ENCODE results near the gene BATF3.
"Not testable (repeated sequence)": the region's sequence is repeated elsewhere in the genome, so short reads cannot be mapped to it uniquely, and the experiment has no call there.

The BATF3 gene

GRCh38 chr1:212670301-212670700 is 29.3 kb downstream of the BATF3 start:
- Histone ChIP-seq H3K27me3 (ENCODE audit: low read depth) (no peaks in the 10 kb centered on the region; the same call in 1 of the 2 replicates), H3K9me3 (no peaks in the 10 kb centered on the region), H3K4me1 (peaks cover 2% of the 10 kb centered on the region), H3K4me3 (no peak overlapping the region), H3K36me3 (replicated peaks) (no peaks in the 10 kb centered on the region)
- in situ Hi-C loops (cut with MboI; ENCODE audit: low sequenced_read_pairs) = no loop called here
- no peak for DNase-seq (ENCODE audit: low spot score in 2 of 2)

- Histone ChIP-seq H3K4me1 (peaks cover 2% of the 10 kb centered on the region), H3K4me3 (no peak overlapping the region), H3K9me3 (no peaks in the 10 kb centered on the region), H3K36me3 (replicated peaks) (no peaks in the 10 kb centered on the region), H3K27me3 (ENCODE audit: low read depth) (no peaks in the 10 kb centered on the region; the same call in 1 of the 2 replicates)
- in situ Hi-C loops (cut with MboI; ENCODE audit: low sequenced_read_pairs) = no loop called here
- no peak for DNase-seq (ENCODE audit: low spot score in 2 of 2)
Measured at GRCh38 chr1:212669600-212669999, 30.0 kb downstream of the BATF3 start.

GRCh38 chr1:212669102-212669501 is 30.5 kb downstream of the BATF3 start:
- in situ Hi-C loops (cut with MboI; ENCODE audit: low sequenced_read_pairs) = no loop called here
- Histone ChIP-seq H3K4me3 (no peak overlapping the region), H3K27me3 (ENCODE audit: low read depth) (no peaks in the 10 kb centered on the region; the same call in 1 of the 2 replicates), H3K36me3 (replicated peaks) (no peaks in the 10 kb centered on the region), H3K4me1 (peaks cover 2% of the 10 kb centered on the region), H3K9me3 (no peaks in the 10 kb centered on the region)
- peak; percentile 6 to 45 for DNase-seq (ENCODE audit: low spot score in 2 of 2)

GRCh38 chr1:212668477-212668876 is 31.2 kb downstream of the BATF3 start:
- H3K4me3 ChIP-seq = no peak overlapping the region
- in situ Hi-C loops (cut with MboI; ENCODE audit: low sequenced_read_pairs) = no loop called here
- no peaks in the 10 kb centered on the region; the same call in 1 of the 2 replicates for H3K27me3 ChIP-seq (ENCODE audit: low read depth)
- DNase-seq (ENCODE audit: low spot score in 2 of 2) = no peak
- peaks cover 2% of the 10 kb centered on the region for H3K4me1 ChIP-seq
- H3K36me3 ChIP-seq (replicated peaks) = no peaks in the 10 kb centered on the region
- H3K9me3 ChIP-seq = no peaks in the 10 kb centered on the region

- DNase-seq (ENCODE audit: low spot score in 2 of 2) = no peak
- no peak overlapping the region for H3K4me3 ChIP-seq
- no peaks in the 10 kb centered on the region for H3K36me3 ChIP-seq (replicated peaks)
- in situ Hi-C loops (cut with MboI; ENCODE audit: low sequenced_read_pairs) = no loop called here
- H3K27me3 ChIP-seq (ENCODE audit: low read depth) = no peaks in the 10 kb centered on the region; the same call in 1 of the 2 replicates
- H3K9me3 ChIP-seq = no peaks in the 10 kb centered on the region
- H3K4me1 ChIP-seq = peaks cover 2% of the 10 kb centered on the region
Measured at GRCh38 chr1:212667223-212668139, 32.2 kb downstream of the BATF3 start.

- Histone ChIP-seq H3K9me3 (no peaks in the 10 kb centered on the region), H3K36me3 (replicated peaks) (no peaks in the 10 kb centered on the region), H3K4me3 (no peak overlapping the region), H3K4me1 (peaks cover 2% of the 10 kb centered on the region), H3K27me3 (ENCODE audit: low read depth) (peaks cover under 1% of the 10 kb centered on the region; the same call in 1 of the 2 replicates)
- no peak for DNase-seq (ENCODE audit: low spot score in 2 of 2)
- in situ Hi-C loops (cut with MboI; ENCODE audit: low sequenced_read_pairs) = no loop called here
Measured at GRCh38 chr1:212666116-212666775, 33.4 kb downstream of the BATF3 start.

GRCh38 chr1:212665241-212666115 is 34.2 kb downstream of the BATF3 start:
- peaks cover 2% of the 10 kb centered on the region for H3K4me1 ChIP-seq
- peak overlapping the region; percentile 56 for H3K4me3 ChIP-seq
- DNase-seq (ENCODE audit: low spot score in 2 of 2) = peak; percentile 66 to 90
- no peaks in the 10 kb centered on the region for H3K9me3 ChIP-seq
- H3K27me3 ChIP-seq (ENCODE audit: low read depth) = peaks cover 3% of the 10 kb centered on the region; the same call in 1 of the 2 replicates
- no peaks in the 10 kb centered on the region for H3K36me3 ChIP-seq (replicated peaks)
- in situ Hi-C loops (cut with MboI; ENCODE audit: low sequenced_read_pairs) = no loop called here

GRCh38 chr1:212664409-212665199 is 35.0 kb downstream of the BATF3 start:
- in situ Hi-C loops (cut with MboI; ENCODE audit: low sequenced_read_pairs) = no loop called here
- Histone ChIP-seq H3K9me3 (no peaks in the 10 kb centered on the region), H3K4me3 (no peak overlapping the region), H3K4me1 (peaks cover 2% of the 10 kb centered on the region), H3K27me3 (ENCODE audit: low read depth) (peaks cover 3% of the 10 kb centered on the region; the same call in 1 of the 2 replicates), H3K36me3 (replicated peaks) (no peaks in the 10 kb centered on the region)
- no peak for DNase-seq (ENCODE audit: low spot score in 2 of 2)

GRCh38 chr1:212658250-212658649 is 41.4 kb downstream of the BATF3 start:
- H3K36me3 ChIP-seq (replicated peaks); H3K9me3 ChIP-seq; in situ Hi-C loops (cut with MboI; ENCODE audit: low sequenced_read_pairs); H3K4me3 ChIP-seq; H3K27me3 ChIP-seq (ENCODE audit: low read depth); H3K4me1 ChIP-seq: not testable (repeated sequence)
- DNase-seq (ENCODE audit: low spot score in 2 of 2) = peak in 1 of 2 experiments; percentile 62

- Histone ChIP-seq H3K4me1 (no peaks in the 10 kb centered on the region; the same call in 1 of the 2 replicates), H3K9me3 (no peaks in the 10 kb centered on the region), H3K4me3 (no peak overlapping the region), H3K27me3 (ENCODE audit: low read depth) (peaks cover 3% of the 10 kb centered on the region; the same call in 1 of the 2 replicates), H3K36me3 (replicated peaks) (no peaks in the 10 kb centered on the region)
- in situ Hi-C loops (cut with MboI; ENCODE audit: low sequenced_read_pairs) = no loop called here
- no peak for DNase-seq (ENCODE audit: low spot score in 2 of 2)
Measured at GRCh38 chr1:212656730-212657129, 42.9 kb downstream of the BATF3 start.

- no peak for DNase-seq (ENCODE audit: low spot score in 2 of 2)
- H3K36me3 ChIP-seq (replicated peaks) = no peaks in the 10 kb centered on the region
- no peaks in the 10 kb centered on the region; the same call in 1 of the 2 replicates for H3K4me1 ChIP-seq
- no peaks in the 10 kb centered on the region for H3K27me3 ChIP-seq (ENCODE audit: low read depth)
- no peak overlapping the region for H3K4me3 ChIP-seq
- in situ Hi-C loops (cut with MboI; ENCODE audit: low sequenced_read_pairs) = no loop called here
- H3K9me3 ChIP-seq = no peaks in the 10 kb centered on the region
Measured at GRCh38 chr1:212655668-212656440, 43.8 kb downstream of the BATF3 start.

- DNase-seq (ENCODE audit: low spot score in 2 of 2) = no peak
- no peaks in the 10 kb centered on the region for H3K9me3 ChIP-seq
- H3K4me1 ChIP-seq = no peaks in the 10 kb centered on the region
- H3K27me3 ChIP-seq (ENCODE audit: low read depth) = no peaks in the 10 kb centered on the region
- H3K36me3 ChIP-seq (replicated peaks) = no peaks in the 10 kb centered on the region
- in situ Hi-C loops (cut with MboI; ENCODE audit: low sequenced_read_pairs) = no loop called here
- no peak overlapping the region for H3K4me3 ChIP-seq
Measured at GRCh38 chr1:212652609-212653008, 47.0 kb downstream of the BATF3 start.

Data from HAP-1 (cell line).